ENCODE results near the gene TAS1R2. TPM values are rescaled to one million over a fixed set of nuclear protein-coding genes. Genes with fewer than 3 reads are reported as not detected.

TAS1R2 gene
- total and polyA plus RNA-seq, 2 experiments from 2014 or later: not detected

DNA sequence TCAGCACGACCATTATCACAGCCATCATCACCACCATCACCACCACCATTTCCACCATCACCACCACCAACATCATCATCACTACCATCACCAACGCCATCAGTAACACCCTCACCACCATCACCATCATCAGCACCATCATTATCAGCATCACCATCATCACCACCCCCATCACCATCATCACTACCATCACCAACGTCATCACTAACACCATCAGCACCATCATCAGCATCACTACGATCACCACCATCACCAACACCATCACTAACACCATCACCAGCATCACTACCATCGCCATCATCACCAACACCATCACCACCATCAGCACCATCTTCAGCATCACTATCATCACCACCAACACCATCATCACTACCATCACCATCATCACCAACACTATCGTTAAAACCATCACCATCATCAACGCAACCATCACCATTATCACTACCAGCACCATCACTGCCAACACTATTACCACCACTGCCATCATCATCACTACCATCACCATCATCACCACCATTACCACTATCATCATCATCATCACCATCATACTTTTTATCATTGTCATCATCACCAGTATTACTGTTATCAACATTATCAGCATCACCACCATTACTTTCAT lies 1.3 kb downstream of the TAS1R2 start:
- Histone ChIP-seq H3F3A (replicated peaks; ENCODE audit: low read depth) (no peaks in the 10 kb centered on the region), H3K4me2 (no peak overlapping the region), H3K27ac (ENCODE audit: low read depth) (no peak overlapping the region), H3K4me1 (ENCODE audit: insufficient read depth) (no peaks in the 10 kb centered on the region), H3K27me3 (ENCODE audit: insufficient read depth) (no peaks in the 10 kb centered on the region), H2AFZ (no peak overlapping the region), H3K9me2 (ENCODE audit: insufficient read depth) (0 out of 2 replicates have a peak, but pooled peaks cover 10% of the 10 kb centered on the region), H3K4me3 (no peak overlapping the region), H4K20me1 (replicated peaks; ENCODE audit: insufficient read depth) (no peaks in the 10 kb centered on the region), H3K36me3 (ENCODE audit: insufficient read depth) (no peaks in the 10 kb centered on the region), H3K79me2 (replicated peaks; ENCODE audit: insufficient read depth) (no peaks in the 10 kb centered on the region)
- H3K27ac Mint-ChIP-seq: no peak overlapping the region
- no peaks in the 10 kb centered on the region for H3K9me3 Mint-ChIP-seq
- H3K4me1 Mint-ChIP-seq: no peaks in the 10 kb centered on the region
- TF ChIP-seq EZH2 (IDR thresholded peaks at IDR 0.05; ENCODE audit: low read depth, unreplicated experiment) (no peak), POLR2AphosphoS5 (IDR thresholded peaks at IDR 0.05; ENCODE audit: low read depth) (no peak), EZH2phosphoT487 (IDR thresholded peaks at IDR 0.05; ENCODE audit: unreplicated experiment) (no peak)
- TF ChIP-seq, protein P1, sequence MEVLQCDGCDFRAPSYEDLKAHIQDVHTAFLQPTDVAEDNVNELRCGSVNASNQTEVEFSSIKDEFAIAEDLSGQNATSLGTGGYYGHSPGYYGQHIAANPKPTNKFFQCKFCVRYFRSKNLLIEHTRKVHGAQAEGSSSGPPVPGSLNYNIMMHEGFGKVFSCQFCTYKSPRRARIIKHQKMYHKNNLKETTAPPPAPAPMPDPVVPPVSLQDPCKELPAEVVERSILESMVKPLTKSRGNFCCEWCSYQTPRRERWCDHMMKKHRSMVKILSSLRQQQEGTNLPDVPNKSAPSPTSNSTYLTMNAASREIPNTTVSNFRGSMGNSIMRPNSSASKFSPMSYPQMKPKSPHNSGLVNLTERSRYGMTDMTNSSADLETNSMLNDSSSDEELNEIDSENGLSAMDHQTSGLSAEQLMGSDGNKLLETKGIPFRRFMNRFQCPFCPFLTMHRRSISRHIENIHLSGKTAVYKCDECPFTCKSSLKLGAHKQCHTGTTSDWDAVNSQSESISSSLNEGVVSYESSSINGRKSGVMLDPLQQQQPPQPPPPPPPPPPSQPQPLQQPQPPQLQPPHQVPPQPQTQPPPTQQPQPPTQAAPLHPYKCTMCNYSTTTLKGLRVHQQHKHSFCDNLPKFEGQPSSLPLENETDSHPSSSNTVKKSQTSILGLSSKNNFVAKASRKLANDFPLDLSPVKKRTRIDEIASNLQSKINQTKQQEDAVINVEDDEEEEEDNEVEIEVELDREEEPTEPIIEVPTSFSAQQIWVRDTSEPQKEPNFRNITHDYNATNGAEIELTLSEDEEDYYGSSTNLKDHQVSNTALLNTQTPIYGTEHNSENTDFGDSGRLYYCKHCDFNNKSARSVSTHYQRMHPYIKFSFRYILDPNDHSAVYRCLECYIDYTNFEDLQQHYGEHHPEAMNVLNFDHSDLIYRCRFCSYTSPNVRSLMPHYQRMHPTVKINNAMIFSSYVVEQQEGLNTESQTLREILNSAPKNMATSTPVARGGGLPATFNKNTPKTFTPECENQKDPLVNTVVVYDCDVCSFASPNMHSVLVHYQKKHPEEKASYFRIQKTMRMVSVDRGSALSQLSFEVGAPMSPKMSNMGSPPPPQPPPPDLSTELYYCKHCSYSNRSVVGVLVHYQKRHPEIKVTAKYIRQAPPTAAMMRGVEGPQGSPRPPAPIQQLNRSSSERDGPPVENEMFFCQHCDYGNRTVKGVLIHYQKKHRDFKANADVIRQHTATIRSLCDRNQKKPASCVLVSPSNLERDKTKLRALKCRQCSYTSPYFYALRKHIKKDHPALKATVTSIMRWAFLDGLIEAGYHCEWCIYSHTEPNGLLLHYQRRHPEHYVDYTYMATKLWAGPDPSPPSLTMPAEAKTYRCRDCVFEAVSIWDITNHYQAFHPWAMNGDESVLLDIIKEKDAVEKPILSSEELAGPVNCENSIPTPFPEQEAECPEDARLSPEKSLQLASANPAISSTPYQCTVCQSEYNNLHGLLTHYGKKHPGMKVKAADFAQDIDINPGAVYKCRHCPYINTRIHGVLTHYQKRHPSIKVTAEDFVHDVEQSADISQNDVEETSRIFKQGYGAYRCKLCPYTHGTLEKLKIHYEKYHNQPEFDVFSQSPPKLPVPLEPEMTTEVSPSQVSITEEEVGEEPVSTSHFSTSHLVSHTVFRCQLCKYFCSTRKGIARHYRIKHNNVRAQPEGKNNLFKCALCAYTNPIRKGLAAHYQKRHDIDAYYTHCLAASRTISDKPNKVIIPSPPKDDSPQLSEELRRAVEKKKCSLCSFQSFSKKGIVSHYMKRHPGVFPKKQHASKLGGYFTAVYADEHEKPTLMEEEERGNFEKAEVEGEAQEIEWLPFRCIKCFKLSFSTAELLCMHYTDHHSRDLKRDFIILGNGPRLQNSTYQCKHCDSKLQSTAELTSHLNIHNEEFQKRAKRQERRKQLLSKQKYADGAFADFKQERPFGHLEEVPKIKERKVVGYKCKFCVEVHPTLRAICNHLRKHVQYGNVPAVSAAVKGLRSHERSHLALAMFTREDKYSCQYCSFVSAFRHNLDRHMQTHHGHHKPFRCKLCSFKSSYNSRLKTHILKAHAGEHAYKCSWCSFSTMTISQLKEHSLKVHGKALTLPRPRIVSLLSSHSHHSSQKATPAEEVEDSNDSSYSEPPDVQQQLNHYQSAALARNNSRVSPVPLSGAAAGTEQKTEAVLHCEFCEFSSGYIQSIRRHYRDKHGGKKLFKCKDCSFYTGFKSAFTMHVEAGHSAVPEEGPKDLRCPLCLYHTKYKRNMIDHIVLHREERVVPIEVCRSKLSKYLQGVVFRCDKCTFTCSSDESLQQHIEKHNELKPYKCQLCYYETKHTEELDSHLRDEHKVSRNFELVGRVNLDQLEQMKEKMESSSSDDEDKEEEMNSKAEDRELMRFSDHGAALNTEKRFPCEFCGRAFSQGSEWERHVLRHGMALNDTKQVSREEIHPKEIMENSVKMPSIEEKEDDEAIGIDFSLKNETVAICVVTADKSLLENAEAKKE (CRISPR knock-in tag; IDR thresholded peaks at IDR 0.05): no peak
- H3K27me3 Mint-ChIP-seq (ENCODE audit: insufficient read depth, low read depth, poor library complexity): peaks cover 4% of the 10 kb centered on the region
- ATAC-seq: no peak
- no peaks in the 10 kb centered on the region for H3K36me3 Mint-ChIP-seq (ENCODE audit: low read depth)
- DNase-seq (ENCODE audit: low spot score): no peak
- no peak overlapping the region for H3K4me3 Mint-ChIP-seq

DNA sequence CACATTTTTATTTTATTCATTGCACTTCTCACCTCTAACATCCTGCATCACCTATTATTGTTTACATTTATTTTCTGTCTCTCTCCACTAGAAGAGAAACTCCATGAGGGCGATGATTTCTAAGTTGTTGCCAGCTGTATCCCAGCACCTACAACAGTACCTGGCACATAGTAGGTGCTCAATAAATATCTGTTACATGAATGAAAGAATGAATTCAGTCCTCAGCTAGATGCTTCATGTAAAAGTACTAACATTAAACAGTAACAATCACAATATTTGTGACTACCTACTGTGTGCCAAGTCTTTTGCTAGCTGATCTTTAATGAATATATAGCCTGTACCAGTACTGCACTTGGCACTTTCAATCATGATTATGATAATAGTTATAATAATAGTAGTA lies 3.0 kb downstream of the TAS1R2 start:
- H3K27me3 Mint-ChIP-seq (ENCODE audit: insufficient read depth, low read depth, poor library complexity): peaks cover 4% of the 10 kb centered on the region
- H3K9me3 Mint-ChIP-seq: no peaks in the 10 kb centered on the region
- Histone ChIP-seq H3K4me1 (ENCODE audit: insufficient read depth) (no peaks in the 10 kb centered on the region), H3K4me3 (no peak overlapping the region), H4K20me1 (replicated peaks; ENCODE audit: insufficient read depth) (no peaks in the 10 kb centered on the region), H3K27ac (ENCODE audit: low read depth) (no peak overlapping the region), H3K4me2 (no peak overlapping the region), H3K79me2 (replicated peaks; ENCODE audit: insufficient read depth) (no peaks in the 10 kb centered on the region), H3K27me3 (ENCODE audit: insufficient read depth) (no peaks in the 10 kb centered on the region), H3F3A (replicated peaks; ENCODE audit: low read depth) (no peaks in the 10 kb centered on the region), H2AFZ (no peak overlapping the region), H3K36me3 (ENCODE audit: insufficient read depth) (no peaks in the 10 kb centered on the region), H3K9me2 (ENCODE audit: insufficient read depth) (0 out of 2 replicates have a peak, but pooled peaks cover 10% of the 10 kb centered on the region)
- H3K27ac Mint-ChIP-seq: no peak overlapping the region
- no peak for ATAC-seq
- no peaks in the 10 kb centered on the region for H3K4me1 Mint-ChIP-seq
- H3K4me3 Mint-ChIP-seq: no peak overlapping the region
- no peak for DNase-seq (ENCODE audit: low spot score)
- no peaks in the 10 kb centered on the region for H3K36me3 Mint-ChIP-seq (ENCODE audit: low read depth)
- TF ChIP-seq STAT1 (IDR thresholded peaks at IDR 0.05; ENCODE audit: unreplicated experiment) (no peak), CREB1 (CRISPR knock-in tag; IDR thresholded peaks at IDR 0.05; ENCODE audit: low read depth) (no peak), POLR2AphosphoS5 (IDR thresholded peaks at IDR 0.05; ENCODE audit: low read depth) (no peak), NANOG (IDR thresholded peaks at IDR 0.05; ENCODE audit: borderline replicate concordance) (no peak)
- TF ChIP-seq, protein P2, sequence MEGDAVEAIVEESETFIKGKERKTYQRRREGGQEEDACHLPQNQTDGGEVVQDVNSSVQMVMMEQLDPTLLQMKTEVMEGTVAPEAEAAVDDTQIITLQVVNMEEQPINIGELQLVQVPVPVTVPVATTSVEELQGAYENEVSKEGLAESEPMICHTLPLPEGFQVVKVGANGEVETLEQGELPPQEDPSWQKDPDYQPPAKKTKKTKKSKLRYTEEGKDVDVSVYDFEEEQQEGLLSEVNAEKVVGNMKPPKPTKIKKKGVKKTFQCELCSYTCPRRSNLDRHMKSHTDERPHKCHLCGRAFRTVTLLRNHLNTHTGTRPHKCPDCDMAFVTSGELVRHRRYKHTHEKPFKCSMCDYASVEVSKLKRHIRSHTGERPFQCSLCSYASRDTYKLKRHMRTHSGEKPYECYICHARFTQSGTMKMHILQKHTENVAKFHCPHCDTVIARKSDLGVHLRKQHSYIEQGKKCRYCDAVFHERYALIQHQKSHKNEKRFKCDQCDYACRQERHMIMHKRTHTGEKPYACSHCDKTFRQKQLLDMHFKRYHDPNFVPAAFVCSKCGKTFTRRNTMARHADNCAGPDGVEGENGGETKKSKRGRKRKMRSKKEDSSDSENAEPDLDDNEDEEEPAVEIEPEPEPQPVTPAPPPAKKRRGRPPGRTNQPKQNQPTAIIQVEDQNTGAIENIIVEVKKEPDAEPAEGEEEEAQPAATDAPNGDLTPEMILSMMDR (conservative IDR thresholded peaks at IDR 0.05; ENCODE audit: low read depth in 2 of 2): no peak
- TF ChIP-seq, protein P3, sequence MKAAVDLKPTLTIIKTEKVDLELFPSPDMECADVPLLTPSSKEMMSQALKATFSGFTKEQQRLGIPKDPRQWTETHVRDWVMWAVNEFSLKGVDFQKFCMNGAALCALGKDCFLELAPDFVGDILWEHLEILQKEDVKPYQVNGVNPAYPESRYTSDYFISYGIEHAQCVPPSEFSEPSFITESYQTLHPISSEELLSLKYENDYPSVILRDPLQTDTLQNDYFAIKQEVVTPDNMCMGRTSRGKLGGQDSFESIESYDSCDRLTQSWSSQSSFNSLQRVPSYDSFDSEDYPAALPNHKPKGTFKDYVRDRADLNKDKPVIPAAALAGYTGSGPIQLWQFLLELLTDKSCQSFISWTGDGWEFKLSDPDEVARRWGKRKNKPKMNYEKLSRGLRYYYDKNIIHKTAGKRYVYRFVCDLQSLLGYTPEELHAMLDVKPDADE (IDR thresholded peaks at IDR 0.05): no peak

Data from GM23338 (cell line).